AG10803 (cell line): ENCODE data around the gene NWD2.

Experiments
- DNase-seq: peaks from one replicate; pipeline ENCODE4 v3.0.0; 2010; ENCODE audit warnings: low read depth
- H3K4me3 ChIP-seq: 2 replicates; pipeline ENCODE4 v1.5.1; 2011; ENCODE audit warnings: mild to moderate bottlenecking, low read length, control low read depth
- TF ChIP-seq, protein P1 (sequence below): conservative IDR thresholded peaks from 2 replicates; pipeline ENCODE4 v1.5.1; 2011; ENCODE audit warnings: mild to moderate bottlenecking, low read length, control low read depth, inconsistent platforms

The NWD2 gene

DNA sequence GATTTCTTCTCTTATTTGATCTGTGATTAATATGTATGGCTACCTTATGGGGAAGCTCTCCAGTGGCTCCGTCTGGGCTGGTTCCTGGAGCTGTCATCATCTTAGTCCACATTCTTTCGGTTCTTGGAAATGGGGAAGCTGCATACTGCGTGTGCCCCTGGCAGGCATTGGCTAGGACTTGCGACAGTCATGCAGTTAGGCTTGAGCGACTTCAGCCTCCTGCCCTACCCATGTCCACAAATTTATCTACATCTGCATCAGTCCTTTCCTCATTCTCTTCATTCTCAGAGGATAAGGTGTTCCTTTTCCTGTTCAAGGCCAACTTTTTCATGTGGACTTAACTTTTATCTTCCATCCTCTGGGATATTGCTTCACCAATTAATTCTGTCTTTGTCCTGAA lies 227.4 kb downstream of the NWD2 start:
- no peak overlapping the region for H3K4me3 ChIP-seq
- DNase-seq: no peak
- TF ChIP-seq, protein P1, sequence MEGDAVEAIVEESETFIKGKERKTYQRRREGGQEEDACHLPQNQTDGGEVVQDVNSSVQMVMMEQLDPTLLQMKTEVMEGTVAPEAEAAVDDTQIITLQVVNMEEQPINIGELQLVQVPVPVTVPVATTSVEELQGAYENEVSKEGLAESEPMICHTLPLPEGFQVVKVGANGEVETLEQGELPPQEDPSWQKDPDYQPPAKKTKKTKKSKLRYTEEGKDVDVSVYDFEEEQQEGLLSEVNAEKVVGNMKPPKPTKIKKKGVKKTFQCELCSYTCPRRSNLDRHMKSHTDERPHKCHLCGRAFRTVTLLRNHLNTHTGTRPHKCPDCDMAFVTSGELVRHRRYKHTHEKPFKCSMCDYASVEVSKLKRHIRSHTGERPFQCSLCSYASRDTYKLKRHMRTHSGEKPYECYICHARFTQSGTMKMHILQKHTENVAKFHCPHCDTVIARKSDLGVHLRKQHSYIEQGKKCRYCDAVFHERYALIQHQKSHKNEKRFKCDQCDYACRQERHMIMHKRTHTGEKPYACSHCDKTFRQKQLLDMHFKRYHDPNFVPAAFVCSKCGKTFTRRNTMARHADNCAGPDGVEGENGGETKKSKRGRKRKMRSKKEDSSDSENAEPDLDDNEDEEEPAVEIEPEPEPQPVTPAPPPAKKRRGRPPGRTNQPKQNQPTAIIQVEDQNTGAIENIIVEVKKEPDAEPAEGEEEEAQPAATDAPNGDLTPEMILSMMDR: no peak

GRCh38 chr4:37473807-37474206 lies 229.3 kb downstream of the NWD2 start:
- TF ChIP-seq, protein P1: no peak
- DNase-seq: no peak
- no peak overlapping the region for H3K4me3 ChIP-seq

DNA sequence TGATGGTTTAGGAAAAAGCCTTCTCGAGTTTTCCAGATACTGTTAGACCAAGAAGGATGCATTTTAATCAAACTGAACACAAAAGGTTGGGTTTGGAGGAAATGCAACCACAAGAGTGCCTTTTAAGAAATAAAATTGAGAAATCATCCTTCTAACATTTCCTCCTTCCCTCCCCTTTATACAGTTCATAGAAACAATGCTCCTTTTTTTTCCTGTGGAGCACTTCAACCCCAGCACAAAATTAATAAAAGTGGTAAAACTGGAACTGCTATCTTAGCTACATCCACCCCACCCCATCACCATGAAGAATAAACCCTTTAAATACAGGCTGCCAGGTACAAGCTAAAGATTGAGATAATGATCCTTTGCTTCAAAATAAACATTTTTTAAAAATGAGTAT lies 230.5 kb downstream of the NWD2 start:
- no peak overlapping the region for H3K4me3 ChIP-seq
- DNase-seq: no peak

GRCh38 chr4:37475776-37476175 lies 231.2 kb downstream of the NWD2 start:
- TF ChIP-seq, protein P1: no peak
- no peak overlapping the region for H3K4me3 ChIP-seq
- no peak for DNase-seq

More for the DNA sequence above, 230.5 kb downstream of the NWD2 start:
- TF ChIP-seq, protein P1: no peak

GRCh38 chr4:37476256-37476655 lies 231.7 kb downstream of the NWD2 start:
- TF ChIP-seq, protein P1: no peak
- DNase-seq: no peak
- no peak overlapping the region for H3K4me3 ChIP-seq

DNA sequence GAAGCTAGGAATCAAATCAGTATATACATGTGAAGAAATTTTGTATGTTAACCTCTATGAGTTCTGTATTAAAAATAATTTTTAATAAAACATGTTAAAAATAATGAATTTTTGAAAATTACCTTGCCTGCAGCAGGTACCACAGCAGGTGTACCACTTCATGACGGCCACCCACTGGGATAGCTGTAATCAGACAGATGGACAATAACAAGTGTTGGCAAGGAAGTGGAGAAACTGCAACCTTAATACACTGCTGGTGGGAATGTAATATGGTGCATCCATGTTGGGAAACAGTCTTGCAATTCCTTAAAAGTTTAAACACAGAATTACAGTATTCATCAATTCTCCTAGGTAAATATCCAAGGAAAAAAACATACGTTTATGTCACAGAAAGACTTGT lies 232.1 kb downstream of the NWD2 start:
- DNase-seq: no peak
- TF ChIP-seq, protein P1: no peak
- no peak overlapping the region for H3K4me3 ChIP-seq

DNA sequence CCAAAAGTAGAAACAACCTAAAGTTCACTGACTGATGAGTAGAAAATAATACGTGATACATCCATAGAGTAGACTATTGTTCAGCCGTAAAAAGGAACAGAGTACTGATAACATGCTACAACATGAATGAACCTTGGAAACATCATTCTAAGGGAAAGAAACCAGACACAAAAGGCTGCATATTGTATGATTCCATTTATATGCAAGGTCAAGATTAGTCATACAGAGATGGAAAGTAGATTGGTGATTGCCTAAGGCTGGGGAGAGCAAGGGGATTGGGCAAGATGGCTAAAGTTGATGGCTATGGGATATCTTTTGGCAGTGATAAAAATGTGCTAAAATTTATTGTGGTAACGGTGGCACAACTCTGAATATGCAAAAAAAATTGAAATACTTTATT lies 232.6 kb downstream of the NWD2 start:
- H3K4me3 ChIP-seq: no peak overlapping the region
- TF ChIP-seq, protein P1: no peak
- DNase-seq: no peak
